Astrocyte of the cerebellum (primary cell): Measurements from ENCODE around the gene ARF1.

Experiments used
- DNase-seq: peaks from one replicate; pipeline ENCODE4 v3.0.0-alpha.2; 2011; ENCODE audit warnings: low read depth
- H3K4me3 ChIP-seq: 2 replicates; pipeline ENCODE4 v1.5.1; 2011; ENCODE audit warnings: mild to moderate bottlenecking, low read depth, low read length, moderate library complexity
- in situ Hi-C: cut with HindIII; loops from 2 replicates; pipeline ENCODE4 v1.10.0; 2017; ENCODE audit warnings: low sequenced_read_pairs
- TF ChIP-seq, protein P1 (sequence below): IDR thresholded peaks from 2 replicates; pipeline ENCODE4 v1.5.1; 2012; ENCODE audit warnings: low read length, low read depth, moderate library complexity, mild to moderate bottlenecking; ENCODE audit errors: missing control alignments

ARF1 gene

GRCh38 chr1:228048120-228048519 is 34.4 kb upstream of the ARF1 start:
- DNase-seq: no peak
- in situ Hi-C loops: no loop called here
- TF ChIP-seq, protein P1, sequence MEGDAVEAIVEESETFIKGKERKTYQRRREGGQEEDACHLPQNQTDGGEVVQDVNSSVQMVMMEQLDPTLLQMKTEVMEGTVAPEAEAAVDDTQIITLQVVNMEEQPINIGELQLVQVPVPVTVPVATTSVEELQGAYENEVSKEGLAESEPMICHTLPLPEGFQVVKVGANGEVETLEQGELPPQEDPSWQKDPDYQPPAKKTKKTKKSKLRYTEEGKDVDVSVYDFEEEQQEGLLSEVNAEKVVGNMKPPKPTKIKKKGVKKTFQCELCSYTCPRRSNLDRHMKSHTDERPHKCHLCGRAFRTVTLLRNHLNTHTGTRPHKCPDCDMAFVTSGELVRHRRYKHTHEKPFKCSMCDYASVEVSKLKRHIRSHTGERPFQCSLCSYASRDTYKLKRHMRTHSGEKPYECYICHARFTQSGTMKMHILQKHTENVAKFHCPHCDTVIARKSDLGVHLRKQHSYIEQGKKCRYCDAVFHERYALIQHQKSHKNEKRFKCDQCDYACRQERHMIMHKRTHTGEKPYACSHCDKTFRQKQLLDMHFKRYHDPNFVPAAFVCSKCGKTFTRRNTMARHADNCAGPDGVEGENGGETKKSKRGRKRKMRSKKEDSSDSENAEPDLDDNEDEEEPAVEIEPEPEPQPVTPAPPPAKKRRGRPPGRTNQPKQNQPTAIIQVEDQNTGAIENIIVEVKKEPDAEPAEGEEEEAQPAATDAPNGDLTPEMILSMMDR: no peak
- H3K4me3 ChIP-seq: no peak overlapping the region

DNA sequence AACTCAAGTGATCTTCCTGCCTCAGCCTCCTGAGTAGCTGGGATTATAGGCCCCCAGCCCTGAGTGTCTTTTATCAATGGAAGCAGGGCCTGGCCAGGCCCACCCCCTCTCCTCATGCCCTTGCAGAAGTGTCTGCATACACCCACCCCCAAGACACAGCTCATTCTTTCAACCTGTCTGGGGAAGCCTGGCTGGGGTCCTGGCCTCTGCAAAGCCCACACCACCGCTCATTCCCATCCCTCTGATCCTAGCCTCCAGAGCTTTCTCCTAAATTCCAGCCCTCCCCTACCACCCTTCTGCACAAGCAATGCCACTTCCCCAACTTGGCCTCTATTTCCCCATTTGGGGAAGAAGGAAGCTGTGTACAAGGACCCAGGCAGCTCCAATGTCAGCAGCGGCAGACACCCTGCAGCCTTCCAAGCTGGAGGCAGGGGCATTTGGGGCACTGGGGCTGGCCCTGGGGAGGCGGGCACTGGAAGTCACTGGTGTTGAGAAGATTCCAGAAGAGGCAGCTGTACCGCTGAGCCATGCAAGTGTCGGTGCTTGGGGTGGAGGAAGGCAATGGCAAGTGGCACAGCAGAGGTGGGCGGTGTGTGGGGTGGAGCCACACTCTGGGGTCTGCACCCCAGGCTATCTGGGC is 33.7 kb upstream of the ARF1 start:
- TF ChIP-seq, protein P1: no peak
- in situ Hi-C loops: no loop called here
- no peak for DNase-seq
- H3K4me3 ChIP-seq: no peak overlapping the region

GRCh38 chr1:228050571-228051231 is 31.8 kb upstream of the ARF1 start:
- no peak for DNase-seq
- in situ Hi-C loops: loop anchor here (5.0 kb wide), 1 partner anchor 53 kb away; no protein-coding TSS in a partner anchor
- TF ChIP-seq, protein P1: no peak
- H3K4me3 ChIP-seq: no peak overlapping the region

- DNase-seq: no peak
- no peak overlapping the region for H3K4me3 ChIP-seq
- TF ChIP-seq, protein P1: no peak
- in situ Hi-C loops: no loop called here
Measured at GRCh38 chr1:228058172-228058948, 24.1 kb upstream of the ARF1 start.

- in situ Hi-C loops: no loop called here
Measured at GRCh38 chr1:228058949-228059633, 23.4 kb upstream of the ARF1 start.

More at GRCh38 chr1:228058949-228059633, 23.4 kb upstream of the ARF1 start:
- TF ChIP-seq, protein P1: no peak
- no peak for DNase-seq
- H3K4me3 ChIP-seq: no peak overlapping the region
